Measurements from ENCODE around the gene FGF3. TPM values are rescaled to one million over a fixed set of nuclear protein-coding genes. Genes with fewer than 3 reads are reported as not detected.

Gene FGF3
- polyA plus RNA-seq, 1 of the 3 experiments (the other 2 are of a cell fraction): not detected

DNA sequence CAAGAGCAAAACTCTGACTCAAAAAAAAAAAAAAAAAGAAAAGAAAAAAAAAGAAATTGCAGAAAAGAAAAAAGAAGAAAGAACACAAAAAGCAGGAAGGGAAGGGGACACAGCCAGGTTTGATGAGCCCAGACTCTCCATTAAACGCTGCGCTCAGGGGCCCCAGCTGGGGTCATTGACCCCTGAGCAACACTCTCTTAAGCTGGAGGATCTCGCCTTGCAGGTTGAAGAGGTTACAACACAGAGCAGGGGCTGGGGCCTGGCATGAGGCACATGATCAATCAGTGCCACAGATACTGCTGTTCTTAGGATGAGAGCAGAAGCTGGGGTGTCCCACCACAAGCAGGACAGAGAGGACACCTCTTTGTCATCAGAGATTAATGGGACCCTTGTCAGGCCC is 7.8 kb downstream of the FGF3 start (continued):
- TF ChIP-seq TAF1 (IDR thresholded peaks at IDR 0.05; ENCODE audit: borderline replicate concordance, low read depth, low read length) (no peak), RCOR1 (IDR thresholded peaks at IDR 0.05; ENCODE audit: low read length) (no peak), RAD21 (IDR thresholded peaks at IDR 0.05; ENCODE audit: low read length) (no peak), YY1 (IDR thresholded peaks at IDR 0.05; ENCODE audit: low read depth) (no peak)
- TF ChIP-seq, protein P1, sequence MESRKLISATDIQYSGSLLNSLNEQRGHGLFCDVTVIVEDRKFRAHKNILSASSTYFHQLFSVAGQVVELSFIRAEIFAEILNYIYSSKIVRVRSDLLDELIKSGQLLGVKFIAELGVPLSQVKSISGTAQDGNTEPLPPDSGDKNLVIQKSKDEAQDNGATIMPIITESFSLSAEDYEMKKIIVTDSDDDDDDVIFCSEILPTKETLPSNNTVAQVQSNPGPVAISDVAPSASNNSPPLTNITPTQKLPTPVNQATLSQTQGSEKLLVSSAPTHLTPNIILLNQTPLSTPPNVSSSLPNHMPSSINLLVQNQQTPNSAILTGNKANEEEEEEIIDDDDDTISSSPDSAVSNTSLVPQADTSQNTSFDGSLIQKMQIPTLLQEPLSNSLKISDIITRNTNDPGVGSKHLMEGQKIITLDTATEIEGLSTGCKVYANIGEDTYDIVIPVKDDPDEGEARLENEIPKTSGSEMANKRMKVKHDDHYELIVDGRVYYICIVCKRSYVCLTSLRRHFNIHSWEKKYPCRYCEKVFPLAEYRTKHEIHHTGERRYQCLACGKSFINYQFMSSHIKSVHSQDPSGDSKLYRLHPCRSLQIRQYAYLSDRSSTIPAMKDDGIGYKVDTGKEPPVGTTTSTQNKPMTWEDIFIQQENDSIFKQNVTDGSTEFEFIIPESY (IDR thresholded peaks at IDR 0.05; ENCODE audit: borderline replicate concordance, low read depth): no peak

DNA sequence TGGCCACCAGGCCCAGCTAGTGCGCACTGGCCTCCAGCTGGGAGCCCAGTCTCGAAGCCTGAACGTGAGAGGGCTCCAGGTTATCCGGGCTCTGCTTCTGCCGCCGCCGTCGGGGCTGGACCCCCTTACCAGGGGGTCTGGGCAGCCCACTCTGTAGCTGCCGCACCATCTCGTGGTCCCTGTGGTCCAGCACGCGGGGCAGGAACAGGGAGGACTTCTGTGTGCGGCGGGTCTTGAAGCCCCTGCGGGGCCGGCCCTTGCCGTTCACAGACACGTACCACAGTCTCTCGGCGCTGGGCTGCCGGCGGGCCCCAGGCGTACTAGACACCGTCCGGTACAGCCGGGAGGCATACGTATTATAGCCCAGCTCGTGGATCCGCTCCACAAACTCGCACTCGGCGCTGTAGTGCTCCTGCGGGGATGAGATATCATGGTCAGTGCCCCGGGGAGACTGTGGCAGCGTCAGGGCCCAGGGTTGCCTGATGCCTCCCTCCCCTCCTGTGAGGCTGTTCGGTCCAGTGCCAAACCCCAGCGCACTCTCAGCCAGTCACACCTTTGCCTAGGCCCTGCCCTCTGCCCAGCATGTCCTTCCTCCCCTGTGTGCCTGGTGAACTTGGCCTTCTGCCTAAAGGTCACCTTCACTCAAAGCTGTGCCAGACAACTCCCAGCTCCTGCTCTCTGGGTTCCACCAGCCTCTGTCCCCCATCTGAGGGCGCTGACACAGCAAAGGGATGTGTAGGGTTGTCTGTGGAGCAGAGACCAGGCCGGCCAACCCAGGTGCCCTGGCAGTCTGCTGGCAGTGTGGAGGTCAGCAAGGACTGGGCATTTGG is 8.7 kb downstream of the FGF3 start:
- 54% methylated on average over 8 of the region's 39 CpGs for WGBS (ENCODE audit: low lambda C conversion rate)
- peaks cover 3% of the 10 kb centered on the region; the same call in 1 of the 2 replicates for H3K27me3 ChIP-seq (ENCODE audit: insufficient read depth)
- TF ChIP-seq, protein P2, sequence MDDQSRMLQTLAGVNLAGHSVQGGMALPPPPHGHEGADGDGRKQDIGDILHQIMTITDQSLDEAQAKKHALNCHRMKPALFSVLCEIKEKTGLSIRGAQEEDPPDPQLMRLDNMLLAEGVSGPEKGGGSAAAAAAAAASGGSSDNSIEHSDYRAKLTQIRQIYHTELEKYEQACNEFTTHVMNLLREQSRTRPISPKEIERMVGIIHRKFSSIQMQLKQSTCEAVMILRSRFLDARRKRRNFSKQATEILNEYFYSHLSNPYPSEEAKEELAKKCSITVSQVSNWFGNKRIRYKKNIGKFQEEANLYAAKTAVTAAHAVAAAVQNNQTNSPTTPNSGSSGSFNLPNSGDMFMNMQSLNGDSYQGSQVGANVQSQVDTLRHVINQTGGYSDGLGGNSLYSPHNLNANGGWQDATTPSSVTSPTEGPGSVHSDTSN (IDR thresholded peaks at IDR 0.05): no peak
- TF ChIP-seq TCF12 (IDR thresholded peaks at IDR 0.05): no peak
- TF ChIP-seq FOXJ3 (CRISPR knock-in tag; IDR thresholded peaks at IDR 0.05): no peak
- H3K4me1 ChIP-seq (ENCODE audit: control insufficient read depth in 1 of 2, insufficient read depth in 2 of 2, low read depth in 1 of 2, low read length in 1 of 2): peaks cover 0 to 8% of the 10 kb centered on the region in 2 experiments; a peak in 1 of 4 replicates
- no peak overlapping the region for H3K9ac ChIP-seq
- no peak overlapping the region for H3K4me2 ChIP-seq
- H2AFZ ChIP-seq (ENCODE audit: low read depth): no peak overlapping the region
- no peaks in the 10 kb centered on the region for H3K79me2 ChIP-seq (ENCODE audit: insufficient read depth)
- H3K36me3 ChIP-seq (replicated peaks in 1 of 2; ENCODE audit: control insufficient read depth in 1 of 2, insufficient read depth in 2 of 2, low read length in 1 of 2): no peaks in the 10 kb centered on the region
- H4K20me1 ChIP-seq (ENCODE audit: insufficient read depth): no peaks in the 10 kb centered on the region
- H3K9me3 ChIP-seq: no peaks in the 10 kb centered on the region
- no peak overlapping the region for H3K4me3 ChIP-seq (ENCODE audit: low read depth in 2 of 2, low read length in 1 of 2)
- H3F3A ChIP-seq (replicated peaks; ENCODE audit: insufficient read depth): no peaks in the 10 kb centered on the region
- ChIA-PET POLR2A (interaction anchor here (0.7 kb wide), 1 partner anchor 22 kb away, joined by 3 read pairs; no protein-coding TSS in a partner anchor), CTCF (interaction anchor here (0.8 to 0.9 kb wide), 2 partner anchors 9 kb away, joined by 3 to 4 read pairs; no protein-coding TSS in a partner anchor)
- H3K27ac ChIP-seq (ENCODE audit: low read depth in 2 of 2, low read length in 1 of 2): no peak overlapping the region
- H3K9me2 ChIP-seq: no peaks in the 10 kb centered on the region
- no peak for DNase-seq

DNA sequence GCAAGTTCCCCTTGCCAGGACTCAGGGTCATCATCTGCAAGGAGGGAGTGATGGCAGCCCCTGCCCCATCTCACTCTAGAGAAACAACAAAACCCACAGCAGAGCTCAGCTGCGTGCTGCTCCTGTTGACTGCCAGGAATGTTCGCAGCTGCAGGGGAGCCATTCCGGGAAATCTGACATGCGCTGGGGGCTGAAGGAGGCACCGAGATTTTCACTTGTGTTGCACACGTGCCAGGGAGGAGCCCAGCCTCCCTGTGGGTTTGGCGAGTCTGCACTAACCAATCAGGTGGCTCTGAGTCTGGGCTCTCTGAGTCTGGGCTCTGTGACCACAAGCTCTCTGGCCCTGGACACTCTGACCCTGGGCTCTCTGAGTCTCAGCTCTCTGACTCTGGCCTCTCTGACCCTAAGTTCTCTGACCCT is 10.5 kb downstream of the FGF3 start:
- no peak overlapping the region for H3K9ac ChIP-seq
- no peaks in the 10 kb centered on the region for H4K20me1 ChIP-seq (ENCODE audit: insufficient read depth)
- H3K9me3 ChIP-seq: no peaks in the 10 kb centered on the region
- H3K9me2 ChIP-seq: no peaks in the 10 kb centered on the region
- H3K4me1 ChIP-seq (ENCODE audit: control insufficient read depth in 1 of 2, insufficient read depth in 2 of 2, low read depth in 1 of 2, low read length in 1 of 2): peaks cover 0 to 8% of the 10 kb centered on the region in 2 experiments; a peak in 1 of 4 replicates
- no peaks in the 10 kb centered on the region for H3K27me3 ChIP-seq (ENCODE audit: insufficient read depth)
- no peak overlapping the region for H2AFZ ChIP-seq (ENCODE audit: low read depth)
- H3F3A ChIP-seq (replicated peaks; ENCODE audit: insufficient read depth): no peaks in the 10 kb centered on the region
- CTCF ChIA-PET: interaction anchor here (0.7 to 1.1 kb wide), 3 partner anchors 80 to 123 kb away, joined by 3 read pairs; no protein-coding TSS in a partner anchor
- no peaks in the 10 kb centered on the region for H3K36me3 ChIP-seq (replicated peaks in 1 of 2; ENCODE audit: control insufficient read depth in 1 of 2, insufficient read depth in 2 of 2, low read length in 1 of 2)
- no peak overlapping the region for H3K4me3 ChIP-seq (ENCODE audit: low read depth in 2 of 2, low read length in 1 of 2)
- POLR2A ChIA-PET: no interaction called here
- DNase-seq: peak; percentile 64
- H3K27ac ChIP-seq (ENCODE audit: low read depth in 2 of 2, low read length in 1 of 2): no peak overlapping the region
- WGBS (ENCODE audit: low lambda C conversion rate): 33% methylated on average over 3 of the region's 7 CpGs
- H3K79me2 ChIP-seq (ENCODE audit: insufficient read depth): no peaks in the 10 kb centered on the region
- H3K4me2 ChIP-seq: no peak overlapping the region
- TF ChIP-seq, protein P3, sequence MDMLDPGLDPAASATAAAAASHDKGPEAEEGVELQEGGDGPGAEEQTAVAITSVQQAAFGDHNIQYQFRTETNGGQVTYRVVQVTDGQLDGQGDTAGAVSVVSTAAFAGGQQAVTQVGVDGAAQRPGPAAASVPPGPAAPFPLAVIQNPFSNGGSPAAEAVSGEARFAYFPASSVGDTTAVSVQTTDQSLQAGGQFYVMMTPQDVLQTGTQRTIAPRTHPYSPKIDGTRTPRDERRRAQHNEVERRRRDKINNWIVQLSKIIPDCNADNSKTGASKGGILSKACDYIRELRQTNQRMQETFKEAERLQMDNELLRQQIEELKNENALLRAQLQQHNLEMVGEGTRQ (IDR thresholded peaks at IDR 0.05; ENCODE audit: borderline replicate concordance, low read depth, low read length): no peak
- TF ChIP-seq, protein P2 (IDR thresholded peaks at IDR 0.05): no peak
- TF ChIP-seq RCOR1 (IDR thresholded peaks at IDR 0.05; ENCODE audit: low read length) (no peak), SIN3A (IDR thresholded peaks at IDR 0.05; ENCODE audit: borderline replicate concordance, low read depth, low read length) (no peak), TAF1 (IDR thresholded peaks at IDR 0.05; ENCODE audit: borderline replicate concordance, low read depth, low read length) (no peak), CHD2 (IDR thresholded peaks at IDR 0.05; ENCODE audit: low read length, partially characterized antibody) (no peak)
- TF ChIP-seq, protein P4, sequence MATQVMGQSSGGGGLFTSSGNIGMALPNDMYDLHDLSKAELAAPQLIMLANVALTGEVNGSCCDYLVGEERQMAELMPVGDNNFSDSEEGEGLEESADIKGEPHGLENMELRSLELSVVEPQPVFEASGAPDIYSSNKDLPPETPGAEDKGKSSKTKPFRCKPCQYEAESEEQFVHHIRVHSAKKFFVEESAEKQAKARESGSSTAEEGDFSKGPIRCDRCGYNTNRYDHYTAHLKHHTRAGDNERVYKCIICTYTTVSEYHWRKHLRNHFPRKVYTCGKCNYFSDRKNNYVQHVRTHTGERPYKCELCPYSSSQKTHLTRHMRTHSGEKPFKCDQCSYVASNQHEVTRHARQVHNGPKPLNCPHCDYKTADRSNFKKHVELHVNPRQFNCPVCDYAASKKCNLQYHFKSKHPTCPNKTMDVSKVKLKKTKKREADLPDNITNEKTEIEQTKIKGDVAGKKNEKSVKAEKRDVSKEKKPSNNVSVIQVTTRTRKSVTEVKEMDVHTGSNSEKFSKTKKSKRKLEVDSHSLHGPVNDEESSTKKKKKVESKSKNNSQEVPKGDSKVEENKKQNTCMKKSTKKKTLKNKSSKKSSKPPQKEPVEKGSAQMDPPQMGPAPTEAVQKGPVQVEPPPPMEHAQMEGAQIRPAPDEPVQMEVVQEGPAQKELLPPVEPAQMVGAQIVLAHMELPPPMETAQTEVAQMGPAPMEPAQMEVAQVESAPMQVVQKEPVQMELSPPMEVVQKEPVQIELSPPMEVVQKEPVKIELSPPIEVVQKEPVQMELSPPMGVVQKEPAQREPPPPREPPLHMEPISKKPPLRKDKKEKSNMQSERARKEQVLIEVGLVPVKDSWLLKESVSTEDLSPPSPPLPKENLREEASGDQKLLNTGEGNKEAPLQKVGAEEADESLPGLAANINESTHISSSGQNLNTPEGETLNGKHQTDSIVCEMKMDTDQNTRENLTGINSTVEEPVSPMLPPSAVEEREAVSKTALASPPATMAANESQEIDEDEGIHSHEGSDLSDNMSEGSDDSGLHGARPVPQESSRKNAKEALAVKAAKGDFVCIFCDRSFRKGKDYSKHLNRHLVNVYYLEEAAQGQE (IDR thresholded peaks at IDR 0.05; ENCODE audit: low read depth, low read length): no peak
